K562 (cell line): ENCODE measurements around the gene RGS7.

Source experiments
- ARNT ChIP-seq, 2 experiments: fragments of 450-650 bp; IDR thresholded peaks; 2 replicates each; pipeline ENCODE4 v1.6.1; 2016; ENCODE audit warnings: mild to moderate bottlenecking in 1 of 2
- CBFB ChIP-seq: sonication (generic); formaldehyde crosslinking; IDR thresholded peaks from 2 replicates; pipeline ENCODE4 v1.4.0; 2020; ENCODE audit warnings: mild to moderate bottlenecking, missing genetic modification reagents
- ETV6 ChIP-seq, 3 experiments: fragments of 150-350 bp in 1 of 3; sonication (generic) in 1 of 3; formaldehyde crosslinking in 1 of 3; IDR thresholded peaks; 2 replicates each; pipeline versions ENCODE4 v1.6.1 to v1.8.0; 2014 to 2022; ENCODE audit warnings: borderline replicate concordance in 2 of 3, low read depth in 2 of 3, antibody characterized with exemption in 1 of 3, low read length in 1 of 3, mild to moderate bottlenecking in 1 of 3, missing genetic modification reagents in 1 of 3
- EZH2 ChIP-seq: IDR thresholded peaks from 2 replicates; pipeline ENCODE4 v1.6.1; 2012; ENCODE audit warnings: low read depth, mild to moderate bottlenecking, inconsistent platforms, low read length, borderline replicate concordance
- MXI1 ChIP-seq: IDR thresholded peaks from 2 replicates; pipeline ENCODE4 v1.6.1; 2011; ENCODE audit warnings: low read depth, mild to moderate bottlenecking, improper control_type of control experiment, low read length
- MYC ChIP-seq, 2 experiments: fragments of 250-450 bp in 1 of 2; sonication (Bioruptor Pico) in 1 of 2; IDR thresholded peaks; 2 replicates each; pipeline versions ENCODE4 v1.5.1 to v1.6.1; 2012 to 2021; ENCODE audit warnings: low read depth in 2 of 2, borderline replicate concordance in 1 of 2, improper control_type of control experiment in 1 of 2, low read length in 1 of 2, mild to moderate bottlenecking in 1 of 2, moderate library complexity in 1 of 2
- NR3C1 ChIP-seq: sonication (generic); formaldehyde crosslinking; IDR thresholded peaks from 2 replicates; pipeline ENCODE4 v1.8.1; 2022; ENCODE audit warnings: missing genetic modification reagents
- POLR2A ChIP-seq: fragments of 450-650 bp; conservative IDR thresholded peaks from 2 replicates; pipeline ENCODE4 v1.6.1; 2016
- TF ChIP-seq, protein P1 (sequence below): sonication (generic); formaldehyde crosslinking; IDR thresholded peaks from 2 replicates; pipeline ENCODE4 v1.9.0; 2022; ENCODE audit warnings: mild to moderate bottlenecking, missing genetic modification reagents
- TF ChIP-seq, protein P2 (sequence below): sonication (generic); formaldehyde crosslinking; IDR thresholded peaks from 2 replicates; pipeline ENCODE4 v1.9.0; 2022; ENCODE audit warnings: mild to moderate bottlenecking, missing genetic modification reagents

DNA sequence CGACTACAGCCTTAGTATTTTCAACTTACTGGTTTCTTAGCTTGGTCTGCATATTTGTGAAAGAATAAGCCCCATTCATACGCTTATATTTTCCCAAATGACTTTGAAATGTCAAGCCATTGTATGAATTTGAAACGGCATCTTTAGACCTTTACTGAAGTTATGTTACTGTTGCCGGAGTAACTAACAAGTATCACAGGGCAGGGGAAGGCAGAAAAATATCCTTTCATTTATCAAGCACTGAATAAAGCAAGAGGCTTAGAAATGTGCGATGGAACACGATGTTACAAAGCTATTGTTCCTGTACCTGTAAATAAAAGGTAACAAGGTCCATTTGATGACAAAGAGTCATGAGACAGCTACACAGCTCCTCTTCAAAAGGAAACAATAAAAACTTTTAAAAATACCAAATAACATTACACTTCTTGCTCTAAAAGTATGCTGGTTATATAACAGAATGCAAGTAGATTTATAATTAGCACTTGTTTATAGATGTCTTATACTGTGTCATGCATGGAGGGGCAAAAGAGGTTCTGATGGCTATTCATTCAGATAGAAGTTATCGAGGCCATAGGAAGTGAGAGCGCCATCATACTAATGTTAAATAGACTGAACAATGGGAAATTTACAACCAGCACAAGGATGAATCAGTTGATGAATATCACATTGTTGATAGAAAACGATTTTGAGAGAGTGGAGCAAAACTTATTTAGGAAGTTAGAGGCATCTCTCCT is 322.6 kb downstream of the RGS7 start:
- TF ChIP-seq CBFB (CRISPR knock-in tag) = no peak
- no peak for TF ChIP-seq ETV6 (IDR thresholded peaks at IDR 0.05; ENCODE audit: borderline replicate concordance in 1 of 2, low read depth in 2 of 2, low read length in 1 of 2)
- TF ChIP-seq ETV6 (CRISPR knock-in tag; IDR thresholded peaks at IDR 0.05; ENCODE audit: borderline replicate concordance) = no peak
- no peak for TF ChIP-seq ARNT (IDR thresholded peaks at IDR 0.05)
- no peak for TF ChIP-seq POLR2A
- TF ChIP-seq, protein P1, sequence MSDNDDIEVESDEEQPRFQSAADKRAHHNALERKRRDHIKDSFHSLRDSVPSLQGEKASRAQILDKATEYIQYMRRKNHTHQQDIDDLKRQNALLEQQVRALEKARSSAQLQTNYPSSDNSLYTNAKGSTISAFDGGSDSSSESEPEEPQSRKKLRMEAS (CRISPR knock-in tag) = no peak
- TF ChIP-seq, protein P2, sequence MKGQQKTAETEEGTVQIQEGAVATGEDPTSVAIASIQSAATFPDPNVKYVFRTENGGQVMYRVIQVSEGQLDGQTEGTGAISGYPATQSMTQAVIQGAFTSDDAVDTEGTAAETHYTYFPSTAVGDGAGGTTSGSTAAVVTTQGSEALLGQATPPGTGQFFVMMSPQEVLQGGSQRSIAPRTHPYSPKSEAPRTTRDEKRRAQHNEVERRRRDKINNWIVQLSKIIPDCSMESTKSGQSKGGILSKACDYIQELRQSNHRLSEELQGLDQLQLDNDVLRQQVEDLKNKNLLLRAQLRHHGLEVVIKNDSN (CRISPR knock-in tag) = no peak
- no peak for TF ChIP-seq MXI1
- TF ChIP-seq MYC (IDR thresholded peaks at IDR 0.05; ENCODE audit: low read depth, low read length) = no peak
- no peak for TF ChIP-seq MYC (CRISPR knock-in tag; IDR thresholded peaks at IDR 0.05; ENCODE audit: borderline replicate concordance, low read depth)
- no peak for TF ChIP-seq NR3C1 (CRISPR knock-in tag)
- no peak for TF ChIP-seq EZH2
